H7 (cell line): ENCODE results near the gene MYRIP. TPM values are rescaled to one million over a fixed set of nuclear protein-coding genes. Genes with fewer than 3 reads are reported as not detected.

Experiments
- DNase-seq: peaks from one replicate; pipeline ENCODE4 v3.0.0; 2012
- H3K27me3 ChIP-seq: 2 replicates; pipeline ENCODE4 v1.6.0; 2011; ENCODE audit warnings: mild to moderate bottlenecking, low read length; ENCODE audit not compliant: control insufficient read depth, insufficient read depth
- H3K36me3 ChIP-seq: replicated peaks from 2 replicates; pipeline ENCODE4 v1.5.1; 2011; ENCODE audit warnings: low read length; ENCODE audit not compliant: control insufficient read depth, insufficient read depth
- H3K4me3 ChIP-seq: 2 replicates; pipeline ENCODE4 v1.5.1; 2011; ENCODE audit warnings: low read depth, mild to moderate bottlenecking, control low read depth, low read length, moderate library complexity; ENCODE audit not compliant: insufficient read depth
- total RNA-seq: library from RNA; depleted of rRNA; stranded (reverse); fragments of >200 nt; shearing (Covaris generic); gene quantifications from 2 replicates; pipeline ENCODE4 v1.2.3, GENCODE V29; 2014

MYRIP gene
- total RNA-seq, 1 experiment from 2014 or later = 7.8 TPM

DNA sequence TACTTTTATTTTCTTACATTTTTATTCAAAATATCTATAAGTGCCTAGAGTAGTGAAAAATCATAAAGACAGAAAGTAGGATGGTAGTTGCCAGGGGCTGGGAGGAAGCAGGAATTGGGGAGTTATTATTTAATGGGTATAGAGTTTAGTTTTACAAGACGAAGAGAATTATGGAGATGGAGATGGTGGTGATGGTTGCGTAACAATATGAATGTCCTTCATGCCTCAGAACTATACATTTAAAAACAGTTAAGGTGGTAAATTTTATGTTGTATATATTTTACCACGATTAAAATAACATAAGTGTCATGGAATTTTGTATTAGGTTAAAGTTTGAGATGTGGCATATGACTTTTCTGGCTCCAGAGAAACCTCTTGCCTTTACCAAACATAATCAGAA is 171.4 kb downstream of the MYRIP start:
- no peak for DNase-seq
- H3K27me3 ChIP-seq = no peaks in the 10 kb centered on the region
- no peak overlapping the region for H3K4me3 ChIP-seq
- H3K36me3 ChIP-seq = no peaks in the 10 kb centered on the region

GRCh38 chr3:39981547-39982184 is 172.3 kb downstream of the MYRIP start:
- Histone ChIP-seq H3K4me3 (no peak overlapping the region), H3K27me3 (no peaks in the 10 kb centered on the region), H3K36me3 (no peaks in the 10 kb centered on the region)
- DNase-seq = no peak

- no peaks in the 10 kb centered on the region for H3K36me3 ChIP-seq
- H3K4me3 ChIP-seq = no peak overlapping the region
- DNase-seq = no peak
- H3K27me3 ChIP-seq = no peaks in the 10 kb centered on the region
These were observed 173.4 kb downstream of the MYRIP start for GRCh38 chr3:39982665-39983357.

DNA sequence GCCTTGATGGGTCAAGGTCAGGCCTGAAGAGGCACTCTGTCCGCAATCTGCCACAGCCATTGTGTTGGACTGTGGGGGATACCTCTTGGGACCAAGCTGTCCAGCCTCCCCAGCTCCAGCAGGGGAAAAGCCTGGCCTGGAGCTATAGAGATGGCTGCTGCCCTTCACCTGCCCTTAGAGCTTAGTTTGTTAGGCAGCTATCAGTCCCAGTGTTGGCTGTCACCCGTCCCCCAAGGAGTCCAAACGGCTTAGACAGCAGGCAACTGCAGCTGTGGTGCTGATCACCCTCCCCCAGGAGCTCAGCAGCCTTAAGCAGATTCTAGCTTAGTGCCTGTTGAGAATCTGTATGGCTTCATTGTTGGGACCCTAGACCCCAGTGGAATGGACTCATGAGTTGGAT is 180.3 kb downstream of the MYRIP start:
- no peaks in the 10 kb centered on the region for H3K27me3 ChIP-seq
- no peak for DNase-seq
- H3K4me3 ChIP-seq = no peak overlapping the region
- no peaks in the 10 kb centered on the region; the same call in 1 of the 2 replicates for H3K36me3 ChIP-seq

- H3K36me3 ChIP-seq = no peaks in the 10 kb centered on the region; the same call in 1 of the 2 replicates
- H3K27me3 ChIP-seq = no peaks in the 10 kb centered on the region
- H3K4me3 ChIP-seq = no peak overlapping the region
These were observed 181.1 kb downstream of the MYRIP start for GRCh38 chr3:39990532-39990931.

GRCh38 chr3:40008796-40009195 is 199.4 kb downstream of the MYRIP start:
- Histone ChIP-seq H3K27me3 (no peaks in the 10 kb centered on the region), H3K4me3 (no peak overlapping the region), H3K36me3 (no peaks in the 10 kb centered on the region)
- DNase-seq = no peak

More at GRCh38 chr3:39990532-39990931, 181.1 kb downstream of the MYRIP start:
- peak; percentile 57 for DNase-seq

GRCh38 chr3:40009991-40010390 is 200.6 kb downstream of the MYRIP start:
- Histone ChIP-seq H3K36me3 (no peaks in the 10 kb centered on the region), H3K27me3 (no peaks in the 10 kb centered on the region), H3K4me3 (no peak overlapping the region)
- DNase-seq = no peak

DNA sequence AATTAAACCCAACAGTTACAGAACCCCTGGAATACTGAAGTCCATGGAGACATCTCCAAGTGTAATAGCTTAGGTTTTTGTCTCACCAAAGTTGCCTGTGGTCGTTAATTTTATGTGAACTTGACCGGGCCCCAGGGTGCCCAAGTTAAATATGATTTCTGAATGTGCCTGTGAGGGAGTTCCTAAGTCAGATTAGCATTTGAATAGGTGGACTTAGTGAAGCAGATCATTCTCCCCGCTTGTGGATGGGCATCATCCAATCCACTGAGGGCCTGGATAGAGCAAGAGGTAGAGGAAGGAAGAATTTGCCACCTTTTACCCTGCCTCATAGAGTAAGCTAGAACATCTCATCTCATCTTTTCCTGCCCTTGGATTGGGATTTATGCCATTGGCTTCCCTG is 203.0 kb downstream of the MYRIP start:
- no peak for DNase-seq
- H3K4me3 ChIP-seq = no peak overlapping the region
- H3K36me3 ChIP-seq = no peaks in the 10 kb centered on the region
- H3K27me3 ChIP-seq = no peaks in the 10 kb centered on the region

DNA sequence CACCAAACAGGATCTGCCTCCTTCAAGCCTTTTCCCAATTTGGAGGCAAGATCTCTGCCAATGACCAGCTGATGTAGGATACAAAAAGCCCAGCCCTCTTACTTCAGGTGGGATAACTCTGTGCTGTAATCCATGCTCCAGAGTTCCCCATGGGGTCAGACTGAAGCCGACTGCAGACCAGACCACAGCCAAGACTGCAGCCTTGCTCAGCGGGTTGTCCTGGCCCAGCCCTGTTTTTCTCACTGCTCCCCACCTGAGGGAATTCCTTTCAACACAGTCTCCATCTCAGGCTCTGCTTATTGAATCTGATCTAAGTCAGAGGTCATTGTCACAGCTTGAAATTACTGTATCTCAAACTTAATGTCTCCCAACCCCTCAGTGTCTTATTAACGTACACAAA is 207.0 kb downstream of the MYRIP start:
- no peak for DNase-seq
- no peaks in the 10 kb centered on the region for H3K36me3 ChIP-seq
- H3K4me3 ChIP-seq = no peak overlapping the region
- no peaks in the 10 kb centered on the region for H3K27me3 ChIP-seq

DNA sequence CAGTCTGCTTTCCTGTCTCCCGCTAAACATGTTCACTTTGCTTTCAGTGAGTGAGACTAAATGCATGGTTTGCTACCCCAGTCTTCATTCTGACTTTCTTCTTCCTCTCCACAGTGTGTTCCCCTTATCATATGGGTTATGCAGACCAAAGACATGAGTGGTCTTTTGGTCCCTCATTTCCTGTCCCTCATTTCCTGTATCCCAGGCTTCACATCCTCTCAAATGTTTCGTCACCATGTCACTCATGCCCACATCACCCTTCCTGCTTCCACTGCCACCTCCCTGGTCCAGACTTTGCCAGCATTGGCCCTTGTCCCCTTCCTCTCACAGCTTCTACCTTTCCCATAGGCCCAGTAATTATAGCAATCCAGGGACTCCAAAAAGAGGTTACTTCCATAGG is 209.0 kb downstream of the MYRIP start:
- H3K36me3 ChIP-seq = no peaks in the 10 kb centered on the region
- DNase-seq = no peak
- H3K27me3 ChIP-seq = no peaks in the 10 kb centered on the region
- H3K4me3 ChIP-seq = no peak overlapping the region

DNA sequence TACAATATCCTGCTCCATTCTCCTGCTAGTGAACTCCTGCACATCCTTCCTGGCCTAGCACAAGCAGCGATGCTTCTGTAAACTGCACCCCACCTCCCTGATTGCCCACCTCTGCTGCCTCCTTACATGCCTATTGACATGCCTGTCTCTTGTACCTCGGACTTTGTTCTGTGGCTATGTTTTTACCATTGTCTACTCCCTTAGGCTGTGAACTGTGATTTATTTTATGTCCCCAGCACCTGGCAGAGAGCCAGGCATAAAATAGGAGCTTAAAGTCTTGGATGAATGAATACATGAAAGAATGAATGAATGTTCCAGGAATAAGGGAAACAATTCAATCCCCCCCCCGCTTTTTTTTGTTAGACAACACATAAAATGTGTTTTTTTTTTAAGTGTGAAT is 210.0 kb downstream of the MYRIP start:
- no peaks in the 10 kb centered on the region for H3K27me3 ChIP-seq
- no peaks in the 10 kb centered on the region for H3K36me3 ChIP-seq
- DNase-seq = no peak
- H3K4me3 ChIP-seq = no peak overlapping the region

DNA sequence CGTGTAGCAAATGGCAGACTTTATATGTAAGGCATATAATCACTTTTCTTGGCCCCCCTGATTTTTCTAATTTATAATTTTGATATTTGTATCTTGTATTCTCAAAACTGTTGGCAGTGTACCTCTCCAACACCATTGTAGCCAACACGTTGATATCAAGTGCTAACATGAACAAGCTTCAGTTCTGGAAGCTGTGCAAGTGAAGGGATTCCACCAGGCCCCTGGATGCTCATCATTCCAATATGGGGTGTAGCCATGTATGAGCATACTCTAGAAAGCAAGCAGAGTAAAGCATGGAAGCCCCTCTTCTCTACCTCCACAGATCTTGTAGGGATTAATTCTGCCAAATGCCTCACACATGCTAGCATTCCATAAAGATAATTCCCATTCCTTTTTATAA is 211.3 kb downstream of the MYRIP start:
- no peak overlapping the region for H3K4me3 ChIP-seq

DNA sequence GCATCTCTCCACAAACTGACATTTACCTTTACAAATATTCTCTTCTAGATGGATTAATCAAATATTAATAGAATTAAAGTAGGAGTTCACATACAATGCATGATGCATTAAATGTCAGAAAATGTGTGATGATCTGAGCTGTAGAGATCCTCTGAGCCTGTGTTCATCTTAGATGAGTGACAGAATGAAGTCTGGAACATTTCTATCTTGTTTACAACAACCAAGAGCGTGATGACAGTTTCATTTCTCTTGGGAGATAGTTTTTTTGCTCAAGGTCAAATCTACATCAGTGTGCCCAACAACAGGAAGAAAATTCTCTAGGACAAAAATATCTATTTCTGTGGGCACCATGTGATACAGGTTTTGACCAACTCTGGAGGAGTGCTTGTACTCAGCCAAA is 211.9 kb downstream of the MYRIP start:
- H3K4me3 ChIP-seq = no peak overlapping the region
- no peaks in the 10 kb centered on the region for H3K27me3 ChIP-seq
- no peak for DNase-seq
- no peaks in the 10 kb centered on the region for H3K36me3 ChIP-seq

More for the DNA sequence above, 211.3 kb downstream of the MYRIP start:
- H3K27me3 ChIP-seq = no peaks in the 10 kb centered on the region
- DNase-seq = no peak
- H3K36me3 ChIP-seq = no peaks in the 10 kb centered on the region

DNA sequence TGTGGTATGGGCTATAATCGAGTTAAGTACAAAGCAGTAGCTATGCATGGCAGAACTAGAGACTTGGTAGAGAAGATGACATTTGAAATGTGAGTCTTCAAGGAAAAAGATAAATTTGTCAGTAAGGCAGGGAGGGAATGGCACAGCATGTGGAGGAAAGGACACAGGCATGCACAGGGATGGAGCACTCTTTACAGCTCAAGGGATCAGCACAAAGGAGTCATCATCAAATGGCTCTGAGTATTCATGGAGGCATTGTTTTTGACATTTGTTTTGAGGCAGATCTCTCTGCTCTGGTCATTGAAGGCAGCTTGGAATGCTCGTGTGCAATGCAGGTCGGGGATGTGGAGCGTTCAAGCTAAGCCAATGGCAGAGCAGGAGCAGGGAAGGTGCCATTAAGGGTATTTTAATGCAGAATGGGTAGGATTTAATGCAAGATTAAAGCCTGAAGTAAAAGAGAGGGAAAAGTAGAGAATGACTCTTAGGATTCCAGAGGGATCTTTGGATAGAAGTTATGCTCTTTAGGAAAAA is 213.0 kb downstream of the MYRIP start:
- no peaks in the 10 kb centered on the region for H3K27me3 ChIP-seq
- H3K4me3 ChIP-seq = no peak overlapping the region
- no peaks in the 10 kb centered on the region for H3K36me3 ChIP-seq
- DNase-seq = no peak

DNA sequence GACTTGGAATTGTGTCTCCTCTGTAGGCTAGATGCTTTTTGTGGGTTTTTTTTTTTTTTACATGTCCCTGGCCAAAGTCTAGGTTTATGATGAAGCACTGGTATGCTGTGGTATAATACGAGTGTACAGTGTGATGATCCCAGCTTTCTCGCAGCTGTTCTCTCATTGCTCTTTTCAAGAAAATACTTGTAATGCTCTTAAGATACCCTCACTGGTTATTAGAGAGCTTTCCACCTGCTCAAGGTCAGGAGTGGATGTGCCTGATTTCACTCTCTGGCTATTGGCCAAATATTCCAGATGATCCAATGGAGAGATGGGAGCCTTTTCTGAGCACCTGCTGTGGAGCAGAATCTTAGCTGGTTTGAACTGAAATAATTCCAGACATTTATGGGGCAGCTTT is 215.1 kb downstream of the MYRIP start:
- Histone ChIP-seq H3K27me3 (no peaks in the 10 kb centered on the region), H3K36me3 (no peaks in the 10 kb centered on the region), H3K4me3 (no peak overlapping the region)
- no peak for DNase-seq
